ENCODE results near the gene ERG.

ERG gene

GRCh38 chr21:38474124-38474523 lies 24.2 kb downstream of the ERG start:
- no peak for DNase-seq (ENCODE audit: low read depth, low spot score)

GRCh38 chr21:38472412-38473108 lies 25.7 kb downstream of the ERG start:
- no peak for DNase-seq (ENCODE audit: low read depth, low spot score)

GRCh38 chr21:38471766-38472165 lies 26.5 kb downstream of the ERG start:
- no peak for DNase-seq (ENCODE audit: low read depth, low spot score)

GRCh38 chr21:38470755-38471154 lies 27.5 kb downstream of the ERG start:
- DNase-seq (ENCODE audit: low read depth, low spot score): no peak

- no peak for DNase-seq (ENCODE audit: low read depth, low spot score)
Observed at GRCh38 chr21:38469642-38470041, 28.6 kb downstream of the ERG start.

- DNase-seq (ENCODE audit: low read depth, low spot score): no peak
Observed at GRCh38 chr21:38468989-38469388, 29.3 kb downstream of the ERG start.

GRCh38 chr21:38467911-38468310 lies 30.4 kb downstream of the ERG start:
- no peak for DNase-seq (ENCODE audit: low read depth, low spot score)

- DNase-seq (ENCODE audit: low read depth, low spot score): no peak
Observed at GRCh38 chr21:38467374-38467773, 30.9 kb downstream of the ERG start.

- DNase-seq (ENCODE audit: low read depth, low spot score): no peak
Observed at GRCh38 chr21:38460171-38460742, 38.0 kb downstream of the ERG start.

GRCh38 chr21:38459490-38459889 lies 38.8 kb downstream of the ERG start:
- no peak for DNase-seq (ENCODE audit: low read depth, low spot score)

- no peak for DNase-seq (ENCODE audit: low read depth, low spot score)
Observed at GRCh38 chr21:38455403-38455802, 42.9 kb downstream of the ERG start.

- no peak for DNase-seq (ENCODE audit: low read depth, low spot score)
Observed at GRCh38 chr21:38454702-38455101, 43.6 kb downstream of the ERG start.

GRCh38 chr21:38454161-38454560 lies 44.1 kb downstream of the ERG start:
- DNase-seq (ENCODE audit: low read depth, low spot score): no peak

- peak; percentile 73 for DNase-seq (ENCODE audit: low read depth, low spot score)
Observed at GRCh38 chr21:38448671-38449385, 49.4 kb downstream of the ERG start.

GRCh38 chr21:38447611-38448010 lies 50.7 kb downstream of the ERG start:
- no peak for DNase-seq (ENCODE audit: low read depth, low spot score)

GRCh38 chr21:38444691-38445090 lies 53.6 kb downstream of the ERG start:
- DNase-seq (ENCODE audit: low read depth, low spot score): no peak

GRCh38 chr21:38443110-38443509 lies 55.2 kb downstream of the ERG start:
- no peak for DNase-seq (ENCODE audit: low read depth, low spot score)

GRCh38 chr21:38441153-38441552 lies 57.1 kb downstream of the ERG start:
- no peak for DNase-seq (ENCODE audit: low read depth, low spot score)

- DNase-seq (ENCODE audit: low read depth, low spot score): no peak
Observed at GRCh38 chr21:38440746-38441145, 57.5 kb downstream of the ERG start.

GRCh38 chr21:38439957-38440356 lies 58.3 kb downstream of the ERG start:
- DNase-seq (ENCODE audit: low read depth, low spot score): no peak

- DNase-seq (ENCODE audit: low read depth, low spot score): no peak
Observed at GRCh38 chr21:38439426-38439825, 58.9 kb downstream of the ERG start.

GRCh38 chr21:38438462-38438893 lies 59.8 kb downstream of the ERG start:
- no peak for DNase-seq (ENCODE audit: low read depth, low spot score)

GRCh38 chr21:38436341-38436740 lies 61.9 kb downstream of the ERG start:
- no peak for DNase-seq (ENCODE audit: low read depth, low spot score)
